Fibroblast of villous mesenchyme (primary cell): ENCODE data around the gene CAND2. TPM values are rescaled to one million over a fixed set of nuclear protein-coding genes. Genes with fewer than 3 reads are reported as not detected.
"Not testable (repeated sequence)": the region's sequence is repeated elsewhere in the genome, so short reads cannot be mapped to it uniquely, and the experiment has no call there.

Experiments used
- DNase-seq: peaks from one replicate; pipeline ENCODE4 v3.0.0-alpha.2; 2010; ENCODE audit warnings: low read depth
- H3K4me3 ChIP-seq: 2 replicates; pipeline ENCODE4 v1.5.1; 2011; ENCODE audit warnings: low read depth, mild to moderate bottlenecking, low read length
- CTCF ChIP-seq: IDR thresholded peaks from 2 replicates; pipeline ENCODE4 v1.5.1; 2012; ENCODE audit warnings: low read depth, mild to moderate bottlenecking, low read length; ENCODE audit not compliant: insufficient read depth
- total RNA-seq: library from RNA; depleted of rRNA; stranded (reverse); fragments of >200 nt; gene quantifications from 2 replicates; pipeline ENCODE4 v1.2.3, GENCODE V29; 2012

Gene CAND2
- total RNA-seq, 1 donor = 4.7 TPM

- no peak for TF ChIP-seq CTCF
- DNase-seq = no peak
- no peak overlapping the region for H3K4me3 ChIP-seq
Observed at GRCh38 chr3:12771236-12771635, 25.2 kb upstream of the CAND2 start.

GRCh38 chr3:12772462-12772861 lies 24.0 kb upstream of the CAND2 start:
- no peak for TF ChIP-seq CTCF
- no peak overlapping the region for H3K4me3 ChIP-seq
- no peak for DNase-seq

- DNase-seq = no peak
- no peak overlapping the region for H3K4me3 ChIP-seq
- no peak for TF ChIP-seq CTCF
Observed at GRCh38 chr3:12773030-12773709, 23.3 kb upstream of the CAND2 start.

- no peak for DNase-seq
- no peak overlapping the region for H3K4me3 ChIP-seq
- TF ChIP-seq CTCF = no peak
Observed at GRCh38 chr3:12773710-12774086, 22.8 kb upstream of the CAND2 start.

GRCh38 chr3:12774619-12775018 lies 21.9 kb upstream of the CAND2 start:
- TF ChIP-seq CTCF = no peak

GRCh38 chr3:12775226-12775625 lies 21.3 kb upstream of the CAND2 start:
- H3K4me3 ChIP-seq = no peak overlapping the region
- no peak for TF ChIP-seq CTCF
- no peak for DNase-seq

More at GRCh38 chr3:12774619-12775018, 21.9 kb upstream of the CAND2 start:
- no peak for DNase-seq
- H3K4me3 ChIP-seq = no peak overlapping the region

- not testable (repeated sequence) for DNase-seq, H3K4me3 ChIP-seq
Observed at GRCh38 chr3:12775970-12776369, 20.5 kb upstream of the CAND2 start.
